Loucy (cell line): ENCODE data around the gene NOLC1.

Experiments
- EZH2phosphoT487 ChIP-seq: fragments of 200-600 bp; IDR thresholded peaks from 2 replicates; pipeline ENCODE4 v1.6.1; 2018; ENCODE audit warnings: antibody characterized with exemption, mild to moderate bottlenecking, moderate library complexity, borderline replicate concordance
- TF ChIP-seq, protein P1 (sequence below): fragments of 200-600 bp; sonication (generic); conservative IDR thresholded peaks from 2 replicates; pipeline ENCODE4 v1.5.1; 2014; ENCODE audit warnings: mild to moderate bottlenecking, antibody characterized with exemption, low read length

DNA sequence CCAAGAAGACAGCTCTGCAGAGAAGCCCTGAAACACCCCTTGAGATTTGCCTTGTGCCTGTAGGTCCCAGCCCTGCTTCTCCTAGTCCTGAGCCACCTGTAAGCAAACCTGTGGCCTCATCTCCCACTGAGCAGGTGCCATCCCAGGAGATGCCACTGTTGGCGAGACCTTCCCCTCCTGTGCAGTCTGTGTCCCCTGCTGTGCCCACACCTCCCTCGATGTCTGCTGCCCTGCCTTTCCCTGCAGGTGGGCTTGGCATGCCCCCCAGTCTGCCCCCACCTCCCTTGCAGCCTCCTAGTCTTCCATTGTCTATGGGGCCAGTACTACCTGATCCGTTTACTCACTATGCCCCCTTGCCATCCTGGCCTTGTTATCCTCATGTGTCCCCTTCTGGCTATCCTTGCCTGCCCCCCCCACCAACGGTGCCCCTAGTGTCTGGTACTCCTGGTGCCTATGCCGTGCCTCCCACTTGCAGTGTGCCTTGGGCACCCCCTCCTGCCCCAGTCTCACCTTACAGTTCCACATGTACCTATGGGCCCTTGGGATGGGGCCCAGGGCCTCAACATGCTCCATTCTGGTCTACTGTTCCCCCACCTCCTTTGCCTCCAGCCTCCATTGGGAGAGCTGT is 11.2 kb upstream of the NOLC1 start:
- TF ChIP-seq, protein P1, sequence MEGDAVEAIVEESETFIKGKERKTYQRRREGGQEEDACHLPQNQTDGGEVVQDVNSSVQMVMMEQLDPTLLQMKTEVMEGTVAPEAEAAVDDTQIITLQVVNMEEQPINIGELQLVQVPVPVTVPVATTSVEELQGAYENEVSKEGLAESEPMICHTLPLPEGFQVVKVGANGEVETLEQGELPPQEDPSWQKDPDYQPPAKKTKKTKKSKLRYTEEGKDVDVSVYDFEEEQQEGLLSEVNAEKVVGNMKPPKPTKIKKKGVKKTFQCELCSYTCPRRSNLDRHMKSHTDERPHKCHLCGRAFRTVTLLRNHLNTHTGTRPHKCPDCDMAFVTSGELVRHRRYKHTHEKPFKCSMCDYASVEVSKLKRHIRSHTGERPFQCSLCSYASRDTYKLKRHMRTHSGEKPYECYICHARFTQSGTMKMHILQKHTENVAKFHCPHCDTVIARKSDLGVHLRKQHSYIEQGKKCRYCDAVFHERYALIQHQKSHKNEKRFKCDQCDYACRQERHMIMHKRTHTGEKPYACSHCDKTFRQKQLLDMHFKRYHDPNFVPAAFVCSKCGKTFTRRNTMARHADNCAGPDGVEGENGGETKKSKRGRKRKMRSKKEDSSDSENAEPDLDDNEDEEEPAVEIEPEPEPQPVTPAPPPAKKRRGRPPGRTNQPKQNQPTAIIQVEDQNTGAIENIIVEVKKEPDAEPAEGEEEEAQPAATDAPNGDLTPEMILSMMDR: no peak
- TF ChIP-seq EZH2phosphoT487: no peak
